HG03025 (cell line): Measurements from ENCODE around the gene ABHD11.

Source experiments
- ATAC-seq: cut with Tn5 transposase; IDR thresholded peaks from one replicate; pipeline ENCODE4 v1.9.1; 2021; ENCODE audit warnings: mild to moderate bottlenecking, moderate library complexity; ENCODE audit not compliant: unreplicated experiment, low FRiP score

The ABHD11 gene

GRCh38 chr7:73702665-73703064 is 35.9 kb downstream of the ABHD11 start:
- no peak for ATAC-seq

GRCh38 chr7:73702226-73702625 is 36.4 kb downstream of the ABHD11 start:
- no peak for ATAC-seq

- no peak for ATAC-seq
Observed at GRCh38 chr7:73701357-73701995, 37.1 kb downstream of the ABHD11 start.

GRCh38 chr7:73700581-73701134 is 37.9 kb downstream of the ABHD11 start:
- no peak for ATAC-seq

GRCh38 chr7:73700069-73700423 is 38.6 kb downstream of the ABHD11 start:
- no peak for ATAC-seq

- ATAC-seq: no peak
Observed at GRCh38 chr7:73699370-73700068, 39.1 kb downstream of the ABHD11 start.

- ATAC-seq: no peak
Observed at GRCh38 chr7:73698410-73698809, 40.2 kb downstream of the ABHD11 start.

GRCh38 chr7:73696372-73696771 is 42.2 kb downstream of the ABHD11 start:
- ATAC-seq: no peak

- no peak for ATAC-seq
Observed at GRCh38 chr7:73690646-73691045, 48.0 kb downstream of the ABHD11 start.

- no peak for ATAC-seq
Observed at GRCh38 chr7:73688288-73688687, 50.3 kb downstream of the ABHD11 start.
